ENCODE data around the gene IMP3.
"Not testable (repeated sequence)": the region's sequence is repeated elsewhere in the genome, so short reads cannot be mapped to it uniquely, and the experiment has no call there.

The IMP3 gene

GRCh38 chr15:75684648-75685047, 44.6 kb upstream of the IMP3 start:
- TF ChIP-seq SNAI2 (CRISPR knock-in tag; IDR thresholded peaks at IDR 0.05), result no peak
- no peak for TF ChIP-seq GLIS3 (CRISPR knock-in tag; IDR thresholded peaks at IDR 0.05)
- TF ChIP-seq ZFP3 (CRISPR knock-in tag; IDR thresholded peaks at IDR 0.05), result no peak
- TF ChIP-seq ZNF70 (CRISPR knock-in tag; IDR thresholded peaks at IDR 0.05), result no peak
- no peak for TF ChIP-seq OSR1 (CRISPR knock-in tag; IDR thresholded peaks at IDR 0.05)
- no peak for TF ChIP-seq ZNF8 (CRISPR knock-in tag; IDR thresholded peaks at IDR 0.05)
- TF ChIP-seq, protein P1, sequence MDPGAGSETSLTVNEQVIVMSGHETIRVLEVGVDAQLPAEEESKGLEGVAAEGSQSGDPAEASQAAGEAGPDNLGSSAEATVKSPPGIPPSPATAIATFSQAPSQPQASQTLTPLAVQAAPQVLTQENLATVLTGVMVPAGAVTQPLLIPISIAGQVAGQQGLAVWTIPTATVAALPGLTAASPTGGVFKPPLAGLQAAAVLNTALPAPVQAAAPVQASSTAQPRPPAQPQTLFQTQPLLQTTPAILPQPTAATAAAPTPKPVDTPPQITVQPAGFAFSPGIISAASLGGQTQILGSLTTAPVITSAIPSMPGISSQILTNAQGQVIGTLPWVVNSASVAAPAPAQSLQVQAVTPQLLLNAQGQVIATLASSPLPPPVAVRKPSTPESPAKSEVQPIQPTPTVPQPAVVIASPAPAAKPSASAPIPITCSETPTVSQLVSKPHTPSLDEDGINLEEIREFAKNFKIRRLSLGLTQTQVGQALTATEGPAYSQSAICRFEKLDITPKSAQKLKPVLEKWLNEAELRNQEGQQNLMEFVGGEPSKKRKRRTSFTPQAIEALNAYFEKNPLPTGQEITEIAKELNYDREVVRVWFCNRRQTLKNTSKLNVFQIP (CRISPR knock-in tag; IDR thresholded peaks at IDR 0.05; ENCODE audit: borderline replicate concordance, low read depth), result no peak
- TF ChIP-seq TSHZ2 (CRISPR knock-in tag; IDR thresholded peaks at IDR 0.05), result no peak
- ATAC-seq, result no peak

DNA sequence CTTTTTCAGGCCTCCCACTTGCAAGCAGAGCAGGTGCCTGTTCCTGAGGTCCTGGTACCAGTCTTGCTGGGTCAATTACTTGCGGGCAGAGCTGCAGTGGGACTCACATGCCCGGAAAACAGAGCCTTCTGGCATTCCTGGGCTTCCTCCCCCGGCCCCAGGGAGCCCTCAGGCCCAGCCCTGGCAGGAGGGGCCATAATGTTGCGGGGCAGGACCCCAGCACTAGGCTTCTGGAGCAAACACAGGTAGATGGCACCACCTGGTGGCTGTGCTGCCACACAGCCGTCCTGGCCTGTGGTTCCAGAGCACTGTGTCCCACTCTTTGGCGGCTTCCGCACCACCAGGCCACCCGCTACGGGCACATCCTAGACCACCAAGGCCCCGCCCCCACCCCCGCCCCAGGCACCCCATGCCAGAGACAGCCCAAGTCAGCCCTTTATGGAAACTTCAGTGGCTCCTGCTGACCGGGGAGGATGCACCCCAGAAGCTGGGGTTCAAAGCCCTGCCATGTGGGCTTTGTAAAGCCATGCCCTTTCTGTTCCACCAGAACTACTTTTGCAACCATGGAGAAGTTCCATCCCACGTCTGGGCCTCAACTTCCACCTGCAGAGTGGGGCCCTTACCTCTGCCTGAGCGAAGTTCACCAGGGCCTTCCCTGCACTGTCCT, 43.8 kb upstream of the IMP3 start:
- ATAC-seq, result peak; percentile 89

DNA sequence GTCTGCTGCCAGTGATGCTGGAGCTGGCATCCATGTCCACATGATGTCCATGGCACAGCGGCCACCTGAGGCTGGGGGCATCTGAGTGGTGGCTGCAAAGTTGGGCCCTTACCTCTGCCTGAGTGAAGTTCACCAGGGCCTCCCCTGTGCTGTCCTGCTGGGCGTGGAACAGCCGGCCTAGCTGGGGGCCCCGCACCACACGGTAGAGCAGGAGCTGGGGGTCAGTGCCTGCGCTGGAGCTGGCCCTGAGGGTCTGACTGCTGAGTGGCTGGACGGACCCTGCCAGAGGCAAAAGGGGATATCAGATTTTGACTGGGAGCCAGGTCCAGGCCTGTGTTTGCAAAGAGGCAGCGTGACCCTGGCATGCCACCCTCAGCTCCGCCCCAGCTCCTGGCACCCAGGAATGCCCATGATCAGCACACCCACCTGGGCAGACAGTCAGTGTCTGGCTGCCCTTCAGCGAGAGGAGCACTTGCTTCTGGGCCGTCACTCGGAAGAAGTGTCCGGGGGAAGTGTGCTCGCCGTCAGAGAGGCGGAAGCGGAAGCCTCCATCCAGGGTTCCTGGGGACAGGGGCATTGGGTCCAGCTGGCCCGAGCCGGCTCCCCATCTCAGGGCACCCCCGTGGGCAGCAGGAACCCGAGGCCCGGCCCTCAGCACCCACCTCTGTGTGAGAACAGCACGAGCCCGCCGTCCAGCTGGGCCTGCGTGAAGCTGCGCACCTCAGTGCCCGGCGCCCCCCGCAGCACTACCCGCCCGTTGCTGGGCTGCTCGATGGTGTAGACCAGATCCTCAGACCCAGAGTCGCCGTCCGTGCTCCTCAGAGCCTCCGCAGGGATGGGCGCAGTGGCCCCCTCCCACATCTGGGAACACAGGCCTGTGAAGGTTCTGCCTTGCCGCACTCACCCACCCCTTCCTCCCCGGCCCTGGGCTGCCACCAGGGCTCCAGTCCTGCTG, 42.4 kb upstream of the IMP3 start:
- no peak for ATAC-seq
- TF ChIP-seq ZFP30 (CRISPR knock-in tag; IDR thresholded peaks at IDR 0.05) (no peak), ZFP3 (CRISPR knock-in tag; IDR thresholded peaks at IDR 0.05) (no peak), RARB (CRISPR knock-in tag; IDR thresholded peaks at IDR 0.05) (no peak), ZC3H10 (CRISPR knock-in tag; IDR thresholded peaks at IDR 0.05) (no peak), TOX (CRISPR knock-in tag; IDR thresholded peaks at IDR 0.05; ENCODE audit: borderline replicate concordance) (no peak), ZNF8 (CRISPR knock-in tag; IDR thresholded peaks at IDR 0.05) (no peak)
- TF ChIP-seq, protein P2, sequence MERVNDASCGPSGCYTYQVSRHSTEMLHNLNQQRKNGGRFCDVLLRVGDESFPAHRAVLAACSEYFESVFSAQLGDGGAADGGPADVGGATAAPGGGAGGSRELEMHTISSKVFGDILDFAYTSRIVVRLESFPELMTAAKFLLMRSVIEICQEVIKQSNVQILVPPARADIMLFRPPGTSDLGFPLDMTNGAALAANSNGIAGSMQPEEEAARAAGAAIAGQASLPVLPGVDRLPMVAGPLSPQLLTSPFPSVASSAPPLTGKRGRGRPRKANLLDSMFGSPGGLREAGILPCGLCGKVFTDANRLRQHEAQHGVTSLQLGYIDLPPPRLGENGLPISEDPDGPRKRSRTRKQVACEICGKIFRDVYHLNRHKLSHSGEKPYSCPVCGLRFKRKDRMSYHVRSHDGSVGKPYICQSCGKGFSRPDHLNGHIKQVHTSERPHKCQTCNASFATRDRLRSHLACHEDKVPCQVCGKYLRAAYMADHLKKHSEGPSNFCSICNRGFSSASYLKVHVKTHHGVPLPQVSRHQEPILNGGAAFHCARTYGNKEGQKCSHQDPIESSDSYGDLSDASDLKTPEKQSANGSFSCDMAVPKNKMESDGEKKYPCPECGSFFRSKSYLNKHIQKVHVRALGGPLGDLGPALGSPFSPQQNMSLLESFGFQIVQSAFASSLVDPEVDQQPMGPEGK (CRISPR knock-in tag; IDR thresholded peaks at IDR 0.05; ENCODE audit: borderline replicate concordance), result no peak

DNA sequence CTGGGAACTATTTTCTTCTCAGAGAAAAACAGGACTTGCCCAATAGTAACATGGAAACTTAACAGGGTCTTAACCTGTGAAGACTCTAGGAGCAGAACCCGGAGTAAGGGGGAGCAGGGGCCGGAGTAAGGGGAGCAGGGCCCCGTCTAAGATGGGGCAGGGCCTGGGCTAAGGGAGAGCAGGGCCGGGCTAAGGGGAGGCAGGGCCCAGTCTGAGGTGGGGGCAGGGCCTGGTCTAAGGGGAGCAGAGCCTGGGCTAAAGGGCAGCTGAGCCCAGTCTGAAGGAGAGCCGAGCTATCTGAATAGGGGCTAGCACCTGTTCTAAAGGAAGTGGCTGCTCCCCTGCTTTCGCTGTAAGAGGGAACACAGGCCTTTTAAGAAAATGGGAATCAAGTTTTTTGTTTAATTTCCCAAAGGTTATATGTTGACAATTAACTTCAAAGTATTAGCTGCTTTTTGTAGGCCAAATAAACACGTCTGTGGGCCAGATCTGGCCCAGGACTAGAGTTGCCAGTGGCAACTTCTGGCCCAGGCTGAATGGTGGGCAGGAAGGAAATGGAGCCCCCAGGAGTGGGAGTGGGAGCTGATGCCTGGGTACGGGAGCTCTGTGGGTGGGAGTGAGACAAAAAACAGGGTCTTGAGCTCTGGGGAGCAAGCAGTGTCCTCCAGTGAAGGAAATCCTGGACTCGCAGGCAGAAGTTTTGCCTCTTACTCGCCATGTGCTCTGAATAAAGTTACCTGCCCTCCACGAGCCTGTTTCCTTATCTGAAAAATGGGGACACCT, 40.2 kb upstream of the IMP3 start:
- TF ChIP-seq, protein P3, sequence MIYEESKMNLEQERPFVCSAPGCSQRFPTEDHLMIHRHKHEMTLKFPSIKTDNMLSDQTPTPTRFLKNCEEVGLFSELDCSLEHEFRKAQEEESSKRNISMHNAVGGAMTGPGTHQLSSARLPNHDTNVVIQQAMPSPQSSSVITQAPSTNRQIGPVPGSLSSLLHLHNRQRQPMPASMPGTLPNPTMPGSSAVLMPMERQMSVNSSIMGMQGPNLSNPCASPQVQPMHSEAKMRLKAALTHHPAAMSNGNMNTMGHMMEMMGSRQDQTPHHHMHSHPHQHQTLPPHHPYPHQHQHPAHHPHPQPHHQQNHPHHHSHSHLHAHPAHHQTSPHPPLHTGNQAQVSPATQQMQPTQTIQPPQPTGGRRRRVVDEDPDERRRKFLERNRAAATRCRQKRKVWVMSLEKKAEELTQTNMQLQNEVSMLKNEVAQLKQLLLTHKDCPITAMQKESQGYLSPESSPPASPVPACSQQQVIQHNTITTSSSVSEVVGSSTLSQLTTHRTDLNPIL (CRISPR knock-in tag; IDR thresholded peaks at IDR 0.05; ENCODE audit: low read depth), result no peak
- TF ChIP-seq ZC3H10 (CRISPR knock-in tag; IDR thresholded peaks at IDR 0.05) (no peak), RARB (CRISPR knock-in tag; IDR thresholded peaks at IDR 0.05) (no peak), GLIS3 (CRISPR knock-in tag; IDR thresholded peaks at IDR 0.05) (no peak), ARNTL (CRISPR knock-in tag; IDR thresholded peaks at IDR 0.05; ENCODE audit: borderline replicate concordance, low read depth) (no peak)
- no peak for ATAC-seq

GRCh38 chr15:75678324-75678690, 38.3 kb upstream of the IMP3 start:
- ATAC-seq, result not testable (repeated sequence)

Data from SK-N-SH treated with all-trans-retinoic acid at 6 μM for 48 hours (cell line).